ENCODE results near the gene RIN2.

DNA sequence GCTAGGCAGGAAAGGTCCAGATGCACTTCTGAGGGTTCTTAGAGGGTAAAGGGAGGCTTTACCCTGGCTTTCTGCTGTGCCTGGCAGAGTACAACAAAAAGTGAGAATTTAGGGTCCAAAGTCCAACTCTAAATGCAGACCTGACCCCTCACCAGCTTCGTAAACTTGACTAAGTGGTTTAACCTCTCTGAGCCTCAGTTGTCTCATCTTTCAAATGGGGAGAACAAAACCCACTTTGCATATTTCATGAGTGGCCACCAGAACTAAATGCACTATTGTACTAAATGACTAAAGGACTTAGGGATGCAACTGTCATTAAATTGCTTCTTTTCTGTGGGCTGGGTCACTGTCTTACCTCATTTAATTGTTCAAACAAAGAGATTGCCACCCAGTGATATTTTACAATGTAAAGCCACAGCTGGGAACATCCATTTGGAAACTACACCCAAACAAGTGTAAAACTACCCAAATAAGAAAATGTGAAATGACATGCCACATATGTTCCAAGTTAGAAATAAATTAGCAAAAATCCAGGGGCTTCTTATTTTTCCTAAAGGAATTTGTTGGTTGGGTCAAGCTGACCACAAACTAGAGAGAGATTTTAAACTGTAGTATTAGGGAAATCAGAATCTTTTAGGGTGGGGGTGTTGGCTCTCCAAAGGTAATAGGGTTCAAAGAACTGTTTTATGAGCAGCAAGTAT lies 48.3 kb upstream of the RIN2 start:
- no peak for TF ChIP-seq EZH2 (IDR thresholded peaks at IDR 0.05; ENCODE audit: insufficient read depth, low read length)
- TF ChIP-seq, protein P1, sequence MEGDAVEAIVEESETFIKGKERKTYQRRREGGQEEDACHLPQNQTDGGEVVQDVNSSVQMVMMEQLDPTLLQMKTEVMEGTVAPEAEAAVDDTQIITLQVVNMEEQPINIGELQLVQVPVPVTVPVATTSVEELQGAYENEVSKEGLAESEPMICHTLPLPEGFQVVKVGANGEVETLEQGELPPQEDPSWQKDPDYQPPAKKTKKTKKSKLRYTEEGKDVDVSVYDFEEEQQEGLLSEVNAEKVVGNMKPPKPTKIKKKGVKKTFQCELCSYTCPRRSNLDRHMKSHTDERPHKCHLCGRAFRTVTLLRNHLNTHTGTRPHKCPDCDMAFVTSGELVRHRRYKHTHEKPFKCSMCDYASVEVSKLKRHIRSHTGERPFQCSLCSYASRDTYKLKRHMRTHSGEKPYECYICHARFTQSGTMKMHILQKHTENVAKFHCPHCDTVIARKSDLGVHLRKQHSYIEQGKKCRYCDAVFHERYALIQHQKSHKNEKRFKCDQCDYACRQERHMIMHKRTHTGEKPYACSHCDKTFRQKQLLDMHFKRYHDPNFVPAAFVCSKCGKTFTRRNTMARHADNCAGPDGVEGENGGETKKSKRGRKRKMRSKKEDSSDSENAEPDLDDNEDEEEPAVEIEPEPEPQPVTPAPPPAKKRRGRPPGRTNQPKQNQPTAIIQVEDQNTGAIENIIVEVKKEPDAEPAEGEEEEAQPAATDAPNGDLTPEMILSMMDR (IDR thresholded peaks at IDR 0.05; ENCODE audit: insufficient read depth, low read depth, low read length) = no peak

Data from astrocyte (in vitro differentiated cells and primary cell).